ENCODE data around the gene SPAG9. TPM values are rescaled to one million over a fixed set of nuclear protein-coding genes. Genes with fewer than 3 reads are reported as not detected.
A peak's percentile ranks its signal among the peaks of the same experiment; 100 is the strongest.
"Not testable (repeated sequence)": the region's sequence is repeated elsewhere in the genome, so short reads cannot be mapped to it uniquely, and the experiment has no call there.

Gene SPAG9
- total and polyA plus RNA-seq, 10 donors = 10.7 to 94.6 (median 78.3) TPM

GRCh38 chr17:51115179-51115578 is 5.5 kb downstream of the SPAG9 start:
- DNase-seq = no peak

GRCh38 chr17:51112303-51113222 is 8.1 kb downstream of the SPAG9 start:
- H3K27ac ChIP-seq = peak overlapping the region in 7 of 8 donors; percentile 7 to 58 (median 38)
- H3K9me3 ChIP-seq; intact Hi-C loops (cut with DNase I; ENCODE audit: low total_unique reads); DNase-seq; H3K27me3 ChIP-seq (replicated peaks in 1 of 7); H3K4me3 ChIP-seq: not testable (repeated sequence)
- TF ChIP-seq POLR2AphosphoS5 (IDR thresholded peaks at IDR 0.05) = peak in 2 of 3 donors; percentile 39 to 55
- peaks cover 0 to 23% (median 0%) of the 10 kb centered on the region in 6 donors for H3K36me3 ChIP-seq
- peaks cover 5 to 77% (median 43%) of the 10 kb centered on the region in 6 donors for H3K4me1 ChIP-seq
- WGBS, 5 donors = 70 to 80% (median 74%) methylated on average over 16 of the region's 16 CpGs

More at GRCh38 chr17:51115179-51115578, 5.5 kb downstream of the SPAG9 start:
- Histone ChIP-seq H3K4me1 (peaks cover 24 to 92% (median 61%) of the 10 kb centered on the region in 6 donors), H3K9me3 (no peaks in the 10 kb centered on the region), H3K36me3 (peaks cover 0 to 12% (median 0%) of the 10 kb centered on the region in 6 donors), H3K4me3 (no peak overlapping the region), H3K27ac (no peak overlapping the region), H3K27me3 (replicated peaks in 1 of 7) (no peaks in the 10 kb centered on the region)
- WGBS, 5 donors = 88 to 96% (median 89%) methylated on average over 4 of the region's 4 CpGs
- intact Hi-C loops (cut with DNase I; ENCODE audit: low total_unique reads) = no loop called here
- TF ChIP-seq POLR2A (IDR thresholded peaks at IDR 0.05) (no peak), POLR2AphosphoS5 (IDR thresholded peaks at IDR 0.05) (no peak)
- TF ChIP-seq, protein P1, sequence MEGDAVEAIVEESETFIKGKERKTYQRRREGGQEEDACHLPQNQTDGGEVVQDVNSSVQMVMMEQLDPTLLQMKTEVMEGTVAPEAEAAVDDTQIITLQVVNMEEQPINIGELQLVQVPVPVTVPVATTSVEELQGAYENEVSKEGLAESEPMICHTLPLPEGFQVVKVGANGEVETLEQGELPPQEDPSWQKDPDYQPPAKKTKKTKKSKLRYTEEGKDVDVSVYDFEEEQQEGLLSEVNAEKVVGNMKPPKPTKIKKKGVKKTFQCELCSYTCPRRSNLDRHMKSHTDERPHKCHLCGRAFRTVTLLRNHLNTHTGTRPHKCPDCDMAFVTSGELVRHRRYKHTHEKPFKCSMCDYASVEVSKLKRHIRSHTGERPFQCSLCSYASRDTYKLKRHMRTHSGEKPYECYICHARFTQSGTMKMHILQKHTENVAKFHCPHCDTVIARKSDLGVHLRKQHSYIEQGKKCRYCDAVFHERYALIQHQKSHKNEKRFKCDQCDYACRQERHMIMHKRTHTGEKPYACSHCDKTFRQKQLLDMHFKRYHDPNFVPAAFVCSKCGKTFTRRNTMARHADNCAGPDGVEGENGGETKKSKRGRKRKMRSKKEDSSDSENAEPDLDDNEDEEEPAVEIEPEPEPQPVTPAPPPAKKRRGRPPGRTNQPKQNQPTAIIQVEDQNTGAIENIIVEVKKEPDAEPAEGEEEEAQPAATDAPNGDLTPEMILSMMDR (IDR thresholded peaks at IDR 0.05 in 8 of 11, conservative IDR thresholded peaks at IDR 0.05 in 3 of 11) = no peak

DNA sequence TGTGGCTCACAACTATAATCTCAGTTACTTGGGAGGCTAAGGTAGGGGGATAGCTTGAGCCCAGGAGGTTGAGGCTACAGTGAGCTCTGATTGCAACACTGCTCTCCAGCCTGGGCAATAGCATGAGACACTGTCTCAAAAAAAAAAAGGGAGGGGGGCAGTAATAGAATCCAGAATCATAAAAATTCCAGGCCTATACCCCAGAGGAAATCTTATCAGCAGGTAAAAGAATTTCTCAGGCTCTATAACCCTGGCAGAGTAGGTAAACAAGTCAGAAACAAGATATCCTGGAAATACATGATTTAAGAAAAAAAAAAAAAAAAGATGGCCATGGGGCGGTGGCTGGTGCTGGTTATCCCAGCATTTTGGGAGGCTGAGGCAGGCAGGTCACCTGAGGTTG is 12.9 kb downstream of the SPAG9 start:
- H3K36me3 ChIP-seq = peaks cover 0 to 28% (median 0%) of the 10 kb centered on the region in 6 donors
- TF ChIP-seq, protein P1 (IDR thresholded peaks at IDR 0.05 in 8 of 11, conservative IDR thresholded peaks at IDR 0.05 in 3 of 11) = no peak
- TF ChIP-seq POLR2AphosphoS5 (IDR thresholded peaks at IDR 0.05) (no peak), POLR2A (IDR thresholded peaks at IDR 0.05) (no peak)
- H3K4me3 ChIP-seq = no peak overlapping the region
- no peaks in the 10 kb centered on the region for H3K27me3 ChIP-seq (replicated peaks in 1 of 7)
- intact Hi-C loops (cut with DNase I; ENCODE audit: low total_unique reads) = no loop called here
- peaks cover 0 to 68% (median 33%) of the 10 kb centered on the region in 6 donors for H3K4me1 ChIP-seq
- DNase-seq = no peak
- 97 to 100% (median 100%) methylated on average over 1 of the region's 1 CpG for WGBS, 5 donors
- H3K27ac ChIP-seq = no peak overlapping the region
- H3K9me3 ChIP-seq = no peaks in the 10 kb centered on the region

GRCh38 chr17:51103451-51103850 is 17.2 kb downstream of the SPAG9 start:
- 79 to 86% (median 85%) methylated on average over 2 of the region's 2 CpGs for WGBS, 5 donors
- H3K4me3 ChIP-seq = no peak overlapping the region
- peaks cover 0 to 21% (median 0%) of the 10 kb centered on the region in 6 donors for H3K36me3 ChIP-seq
- peaks cover 0 to 71% (median 21%) of the 10 kb centered on the region in 6 donors for H3K4me1 ChIP-seq
- intact Hi-C loops (cut with DNase I; ENCODE audit: low total_unique reads) = no loop called here
- DNase-seq = no peak
- no peak for TF ChIP-seq POLR2AphosphoS5 (IDR thresholded peaks at IDR 0.05)
- TF ChIP-seq POLR2A (IDR thresholded peaks at IDR 0.05) = no peak
- TF ChIP-seq, protein P1 (IDR thresholded peaks at IDR 0.05 in 8 of 11, conservative IDR thresholded peaks at IDR 0.05 in 3 of 11) = no peak
- H3K27ac ChIP-seq = peak overlapping the region in 1 of 8 donors; percentile 30
- H3K27me3 ChIP-seq (replicated peaks in 1 of 7) = no peaks in the 10 kb centered on the region
- no peaks in the 10 kb centered on the region for H3K9me3 ChIP-seq
